Ishikawa (cell line): ENCODE measurements around the gene OR6K6.

ENCODE experiments used
- CEBPB ChIP-seq: IDR thresholded peaks from 2 replicates; pipeline ENCODE4 v1.6.1; 2012
- CREB1 ChIP-seq: IDR thresholded peaks from 2 replicates; pipeline ENCODE4 v1.6.1; 2012; ENCODE audit warnings: low read depth
- EGR1 ChIP-seq: IDR thresholded peaks from 2 replicates; pipeline ENCODE4 v1.6.1; 2012
- EP300 ChIP-seq: IDR thresholded peaks from 2 replicates; pipeline ENCODE4 v1.6.1; 2012; ENCODE audit warnings: borderline replicate concordance
- FOXM1 ChIP-seq: IDR thresholded peaks from 2 replicates; pipeline ENCODE4 v1.6.1; 2012; ENCODE audit warnings: low read depth, borderline replicate concordance
- NFIC ChIP-seq: IDR thresholded peaks from 2 replicates; pipeline ENCODE4 v1.6.1; 2012
- RAD21 ChIP-seq: IDR thresholded peaks from 2 replicates; pipeline ENCODE4 v1.6.1; 2012; ENCODE audit warnings: low read depth
- TAF1 ChIP-seq: IDR thresholded peaks from 2 replicates; pipeline ENCODE4 v1.6.1; 2012; ENCODE audit warnings: low read depth, mild to moderate bottlenecking
- TCF12 ChIP-seq: IDR thresholded peaks from 2 replicates; pipeline ENCODE4 v1.6.1; 2012; ENCODE audit warnings: low read depth
- TEAD4 ChIP-seq: IDR thresholded peaks from 2 replicates; pipeline ENCODE4 v1.6.1; 2012
- YY1 ChIP-seq: IDR thresholded peaks from 2 replicates; pipeline ENCODE4 v1.6.1; 2012; ENCODE audit warnings: low read depth
- ZBTB7A ChIP-seq: IDR thresholded peaks from 2 replicates; pipeline ENCODE4 v1.6.1; 2012; ENCODE audit warnings: low read depth
- TF ChIP-seq, protein P1 (sequence below): IDR thresholded peaks from 2 replicates; pipeline ENCODE4 v1.6.1; 2012; ENCODE audit warnings: low read depth, mild to moderate bottlenecking
- TF ChIP-seq, protein P2 (sequence below): IDR thresholded peaks from 2 replicates; pipeline ENCODE4 v1.6.1; 2012
- TF ChIP-seq, protein P3 (sequence below): IDR thresholded peaks from 2 replicates; pipeline ENCODE4 v1.6.1; 2012

OR6K6 gene, protein sequence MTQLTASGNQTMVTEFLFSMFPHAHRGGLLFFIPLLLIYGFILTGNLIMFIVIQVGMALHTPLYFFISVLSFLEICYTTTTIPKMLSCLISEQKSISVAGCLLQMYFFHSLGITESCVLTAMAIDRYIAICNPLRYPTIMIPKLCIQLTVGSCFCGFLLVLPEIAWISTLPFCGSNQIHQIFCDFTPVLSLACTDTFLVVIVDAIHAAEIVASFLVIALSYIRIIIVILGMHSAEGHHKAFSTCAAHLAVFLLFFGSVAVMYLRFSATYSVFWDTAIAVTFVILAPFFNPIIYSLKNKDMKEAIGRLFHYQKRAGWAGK

DNA sequence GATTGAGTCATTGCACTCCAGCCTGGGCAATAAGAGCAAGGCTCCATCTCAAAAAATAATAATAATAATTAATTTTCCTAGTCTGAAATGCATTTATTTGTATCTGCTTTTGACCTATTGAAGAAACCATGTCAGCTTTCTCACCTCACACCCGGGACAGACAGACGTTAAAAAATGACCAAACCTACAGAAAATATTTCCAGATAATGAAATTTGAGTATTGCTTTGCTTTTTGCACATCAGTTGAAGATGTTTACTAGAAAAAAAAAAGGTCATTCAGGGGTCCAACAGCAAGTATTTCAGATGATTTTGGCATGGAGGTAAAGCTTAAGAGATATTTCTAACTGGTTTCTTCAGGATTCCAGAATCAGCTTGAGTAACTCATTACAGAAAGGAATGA is at the start of gene OR6K6:
Gene OR6K6 (plus strand): TSS at position 301 of the 400 bp plus-strand sequence. CDS start 168 bp downstream, outside the sequence.
- TF ChIP-seq NFIC (no peak), ZBTB7A (no peak), FOXM1 (no peak), EP300 (no peak), TEAD4 (no peak), TCF12 (no peak)
- TF ChIP-seq, protein P1, sequence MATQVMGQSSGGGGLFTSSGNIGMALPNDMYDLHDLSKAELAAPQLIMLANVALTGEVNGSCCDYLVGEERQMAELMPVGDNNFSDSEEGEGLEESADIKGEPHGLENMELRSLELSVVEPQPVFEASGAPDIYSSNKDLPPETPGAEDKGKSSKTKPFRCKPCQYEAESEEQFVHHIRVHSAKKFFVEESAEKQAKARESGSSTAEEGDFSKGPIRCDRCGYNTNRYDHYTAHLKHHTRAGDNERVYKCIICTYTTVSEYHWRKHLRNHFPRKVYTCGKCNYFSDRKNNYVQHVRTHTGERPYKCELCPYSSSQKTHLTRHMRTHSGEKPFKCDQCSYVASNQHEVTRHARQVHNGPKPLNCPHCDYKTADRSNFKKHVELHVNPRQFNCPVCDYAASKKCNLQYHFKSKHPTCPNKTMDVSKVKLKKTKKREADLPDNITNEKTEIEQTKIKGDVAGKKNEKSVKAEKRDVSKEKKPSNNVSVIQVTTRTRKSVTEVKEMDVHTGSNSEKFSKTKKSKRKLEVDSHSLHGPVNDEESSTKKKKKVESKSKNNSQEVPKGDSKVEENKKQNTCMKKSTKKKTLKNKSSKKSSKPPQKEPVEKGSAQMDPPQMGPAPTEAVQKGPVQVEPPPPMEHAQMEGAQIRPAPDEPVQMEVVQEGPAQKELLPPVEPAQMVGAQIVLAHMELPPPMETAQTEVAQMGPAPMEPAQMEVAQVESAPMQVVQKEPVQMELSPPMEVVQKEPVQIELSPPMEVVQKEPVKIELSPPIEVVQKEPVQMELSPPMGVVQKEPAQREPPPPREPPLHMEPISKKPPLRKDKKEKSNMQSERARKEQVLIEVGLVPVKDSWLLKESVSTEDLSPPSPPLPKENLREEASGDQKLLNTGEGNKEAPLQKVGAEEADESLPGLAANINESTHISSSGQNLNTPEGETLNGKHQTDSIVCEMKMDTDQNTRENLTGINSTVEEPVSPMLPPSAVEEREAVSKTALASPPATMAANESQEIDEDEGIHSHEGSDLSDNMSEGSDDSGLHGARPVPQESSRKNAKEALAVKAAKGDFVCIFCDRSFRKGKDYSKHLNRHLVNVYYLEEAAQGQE = no peak

DNA sequence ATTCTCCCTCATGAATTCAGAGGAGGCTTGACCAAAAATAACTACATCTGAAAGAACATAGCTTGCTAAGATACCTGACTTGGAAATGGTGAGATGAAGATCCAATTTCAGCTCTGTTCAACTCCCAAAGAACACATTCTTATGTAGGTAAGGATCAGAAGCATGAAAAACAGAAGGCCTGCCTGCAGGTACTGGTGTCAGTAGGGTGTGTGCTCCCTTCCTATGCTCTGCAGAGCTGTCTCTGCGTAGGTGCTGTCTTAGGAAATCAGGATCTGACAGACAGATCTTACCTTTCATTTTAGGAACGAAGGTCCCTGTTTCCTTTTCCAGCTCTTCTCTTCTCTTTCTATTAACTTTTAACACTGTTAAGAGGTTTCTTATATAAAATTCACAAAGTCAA is 48.4 kb upstream of the OR6K6 start:
- no peak for TF ChIP-seq FOXM1
- TF ChIP-seq, protein P2, sequence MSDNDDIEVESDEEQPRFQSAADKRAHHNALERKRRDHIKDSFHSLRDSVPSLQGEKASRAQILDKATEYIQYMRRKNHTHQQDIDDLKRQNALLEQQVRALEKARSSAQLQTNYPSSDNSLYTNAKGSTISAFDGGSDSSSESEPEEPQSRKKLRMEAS = no peak
- TF ChIP-seq, protein P3, sequence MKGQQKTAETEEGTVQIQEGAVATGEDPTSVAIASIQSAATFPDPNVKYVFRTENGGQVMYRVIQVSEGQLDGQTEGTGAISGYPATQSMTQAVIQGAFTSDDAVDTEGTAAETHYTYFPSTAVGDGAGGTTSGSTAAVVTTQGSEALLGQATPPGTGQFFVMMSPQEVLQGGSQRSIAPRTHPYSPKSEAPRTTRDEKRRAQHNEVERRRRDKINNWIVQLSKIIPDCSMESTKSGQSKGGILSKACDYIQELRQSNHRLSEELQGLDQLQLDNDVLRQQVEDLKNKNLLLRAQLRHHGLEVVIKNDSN = no peak
- TF ChIP-seq, protein P1 = no peak
- TF ChIP-seq YY1 = no peak
- no peak for TF ChIP-seq TEAD4
- TF ChIP-seq TCF12 = no peak
- no peak for TF ChIP-seq NFIC
- TF ChIP-seq RAD21 = no peak
- no peak for TF ChIP-seq EGR1
- no peak for TF ChIP-seq CREB1
- TF ChIP-seq EP300 = no peak
- TF ChIP-seq CEBPB = no peak
- TF ChIP-seq TAF1 = no peak
- TF ChIP-seq ZBTB7A = no peak

DNA sequence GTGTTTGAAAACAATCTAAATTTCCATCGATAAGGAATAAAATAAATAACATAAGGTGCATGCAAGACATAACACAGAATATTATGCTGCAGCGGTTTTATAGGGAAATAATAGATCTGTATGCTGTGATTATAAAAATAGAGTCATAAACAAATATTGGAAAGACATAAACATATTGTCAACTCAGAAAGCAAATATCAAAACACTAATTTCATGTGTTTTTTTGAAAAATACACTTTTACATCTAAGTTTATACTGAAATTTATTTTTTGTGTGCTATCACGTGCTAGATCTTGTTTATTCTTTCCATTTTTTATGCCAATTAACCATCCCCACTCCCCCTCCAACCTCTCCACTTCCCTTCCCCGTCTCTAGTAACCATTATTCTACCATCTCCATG is 43.4 kb upstream of the OR6K6 start:
- TF ChIP-seq RAD21 (no peak), EGR1 (no peak), TAF1 (no peak), FOXM1 (no peak), EP300 (no peak), TCF12 (no peak), ZBTB7A (no peak), NFIC (no peak), CEBPB (no peak), CREB1 (no peak)
- TF ChIP-seq, protein P1 = no peak
- TF ChIP-seq, protein P3 = no peak
- TF ChIP-seq, protein P2 = no peak

DNA sequence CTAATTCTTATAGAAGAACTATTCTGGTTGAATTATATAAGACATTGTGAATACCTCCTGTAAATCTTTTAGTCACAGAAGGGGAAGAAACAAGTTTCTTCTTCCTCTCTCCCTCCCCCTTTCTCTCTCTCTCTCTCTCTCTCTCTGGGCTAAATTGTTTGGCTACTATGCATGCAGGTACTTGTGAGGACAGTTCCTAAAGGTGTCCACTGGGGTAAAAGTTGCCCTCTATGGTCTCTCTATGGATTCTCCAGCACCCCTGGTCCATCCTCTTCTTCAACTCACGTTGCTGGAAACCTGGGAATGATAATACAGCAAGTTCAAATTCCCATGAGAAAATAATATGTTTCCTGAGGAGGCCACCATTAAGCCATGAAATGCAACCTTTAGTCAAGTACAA is 39.8 kb upstream of the OR6K6 start:
- no peak for TF ChIP-seq TCF12
- no peak for TF ChIP-seq RAD21
- TF ChIP-seq, protein P3 = no peak
- no peak for TF ChIP-seq CEBPB
- no peak for TF ChIP-seq EGR1
- no peak for TF ChIP-seq CREB1
- TF ChIP-seq TAF1 = no peak
- TF ChIP-seq EP300 = no peak
- TF ChIP-seq TEAD4 = no peak
